ENCODE measurements around the gene HOXD12. TPM values are rescaled to one million over a fixed set of nuclear protein-coding genes. Genes with fewer than 3 reads are reported as not detected.

Gene HOXD12
- polyA plus RNA-seq, 1 donor (not counting 4 experiments of a cell fraction or from before 2014, with no cell fraction given), result not detected

DNA sequence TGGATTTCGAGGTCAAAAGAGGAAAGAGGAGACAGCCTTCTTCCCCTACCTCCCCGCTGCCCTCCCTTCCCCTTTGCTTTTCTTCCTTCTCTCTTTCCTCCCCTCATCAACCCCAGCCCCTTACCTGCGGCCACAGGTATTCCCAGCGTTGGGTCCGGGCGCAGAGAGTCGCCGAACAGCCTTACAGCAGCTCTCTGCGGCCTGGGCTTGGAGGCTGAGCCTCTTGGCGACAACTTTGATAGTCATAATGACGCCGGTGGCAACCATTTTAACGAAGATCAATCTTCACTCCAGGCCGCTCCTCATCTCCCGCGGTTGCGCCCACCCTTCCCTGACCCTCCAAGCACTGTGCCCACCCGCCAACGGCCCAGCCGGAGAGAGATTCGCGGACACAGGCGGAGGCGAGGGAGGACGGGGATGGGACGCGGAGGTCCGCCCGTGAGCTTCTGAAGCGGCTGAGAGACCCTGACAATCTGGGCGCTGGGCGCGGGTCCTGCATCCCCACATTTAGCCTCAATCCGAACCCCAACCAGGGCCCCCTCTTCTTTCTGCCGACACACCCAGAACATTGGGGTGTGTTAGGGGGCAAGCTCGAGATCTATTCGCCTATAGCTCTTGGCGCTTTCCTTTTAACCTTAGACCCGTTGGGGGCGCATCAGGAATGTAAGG is 14.3 kb upstream of the HOXD12 start:
- Histone ChIP-seq H3K36me3 (ENCODE audit: control insufficient read depth in 2 of 2, extremely low read depth in 1 of 2, insufficient read depth in 2 of 2, low read length in 2 of 2) (no peaks in the 10 kb centered on the region), H3K9me3 (ENCODE audit: control insufficient read depth, low read depth, low read length) (peaks cover 16% of the 10 kb centered on the region), H3K9me1 (ENCODE audit: control insufficient read depth, extremely low read depth, insufficient read depth, low read length) (no peaks in the 10 kb centered on the region), H3K27me3 (ENCODE audit: control insufficient read depth, extremely low read depth, insufficient read depth, low read length) (peaks cover 100% of the 10 kb centered on the region), H3K4me1 (ENCODE audit: control insufficient read depth, extremely low read depth, insufficient read depth, low read length) (no peaks in the 10 kb centered on the region), H3K4me2 (ENCODE audit: control insufficient read depth, extremely low read depth, insufficient read depth, low read depth, low read length) (no peak overlapping the region), H2AFZ (ENCODE audit: control insufficient read depth, low read length) (no peak overlapping the region), H3K27ac (ENCODE audit: control insufficient read depth, insufficient read depth, low read length) (no peak overlapping the region), H3K4me3 (ENCODE audit: control insufficient read depth in 2 of 3, extremely low read depth in 1 of 3, insufficient read depth in 2 of 3, low read depth in 1 of 3, low read length in 3 of 3) (no peak overlapping the region), H3K9ac (ENCODE audit: control insufficient read depth, extremely low read depth, insufficient read depth, low read length) (no peak overlapping the region), H4K20me1 (ENCODE audit: control insufficient read depth, extremely low read depth, insufficient read depth, low read length) (no peaks in the 10 kb centered on the region), H3K79me2 (ENCODE audit: control insufficient read depth, insufficient read depth, low read length) (no peaks in the 10 kb centered on the region)
- dilution Hi-C loops (cut with MboI; ENCODE audit: extremely low pct_ligation_motif_present, low sequenced_read_pairs), result no loop called here
- DNase-seq (ENCODE audit: low read depth, low spot score) (no peak), FAIRE-seq (no peak)
- TF ChIP-seq, protein P1, sequence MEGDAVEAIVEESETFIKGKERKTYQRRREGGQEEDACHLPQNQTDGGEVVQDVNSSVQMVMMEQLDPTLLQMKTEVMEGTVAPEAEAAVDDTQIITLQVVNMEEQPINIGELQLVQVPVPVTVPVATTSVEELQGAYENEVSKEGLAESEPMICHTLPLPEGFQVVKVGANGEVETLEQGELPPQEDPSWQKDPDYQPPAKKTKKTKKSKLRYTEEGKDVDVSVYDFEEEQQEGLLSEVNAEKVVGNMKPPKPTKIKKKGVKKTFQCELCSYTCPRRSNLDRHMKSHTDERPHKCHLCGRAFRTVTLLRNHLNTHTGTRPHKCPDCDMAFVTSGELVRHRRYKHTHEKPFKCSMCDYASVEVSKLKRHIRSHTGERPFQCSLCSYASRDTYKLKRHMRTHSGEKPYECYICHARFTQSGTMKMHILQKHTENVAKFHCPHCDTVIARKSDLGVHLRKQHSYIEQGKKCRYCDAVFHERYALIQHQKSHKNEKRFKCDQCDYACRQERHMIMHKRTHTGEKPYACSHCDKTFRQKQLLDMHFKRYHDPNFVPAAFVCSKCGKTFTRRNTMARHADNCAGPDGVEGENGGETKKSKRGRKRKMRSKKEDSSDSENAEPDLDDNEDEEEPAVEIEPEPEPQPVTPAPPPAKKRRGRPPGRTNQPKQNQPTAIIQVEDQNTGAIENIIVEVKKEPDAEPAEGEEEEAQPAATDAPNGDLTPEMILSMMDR (optimal IDR thresholded peaks at IDR 0.05 in 1 of 3, IDR thresholded peaks at IDR 0.05 in 1 of 3, conservative IDR thresholded peaks at IDR 0.05 in 1 of 3; ENCODE audit: extremely low read depth in 1 of 3, insufficient read depth in 2 of 3, low read length in 3 of 3), result no peak
- peak; percentile 67 for TF ChIP-seq EZH2 (IDR thresholded peaks at IDR 0.05; ENCODE audit: low read length)

DNA sequence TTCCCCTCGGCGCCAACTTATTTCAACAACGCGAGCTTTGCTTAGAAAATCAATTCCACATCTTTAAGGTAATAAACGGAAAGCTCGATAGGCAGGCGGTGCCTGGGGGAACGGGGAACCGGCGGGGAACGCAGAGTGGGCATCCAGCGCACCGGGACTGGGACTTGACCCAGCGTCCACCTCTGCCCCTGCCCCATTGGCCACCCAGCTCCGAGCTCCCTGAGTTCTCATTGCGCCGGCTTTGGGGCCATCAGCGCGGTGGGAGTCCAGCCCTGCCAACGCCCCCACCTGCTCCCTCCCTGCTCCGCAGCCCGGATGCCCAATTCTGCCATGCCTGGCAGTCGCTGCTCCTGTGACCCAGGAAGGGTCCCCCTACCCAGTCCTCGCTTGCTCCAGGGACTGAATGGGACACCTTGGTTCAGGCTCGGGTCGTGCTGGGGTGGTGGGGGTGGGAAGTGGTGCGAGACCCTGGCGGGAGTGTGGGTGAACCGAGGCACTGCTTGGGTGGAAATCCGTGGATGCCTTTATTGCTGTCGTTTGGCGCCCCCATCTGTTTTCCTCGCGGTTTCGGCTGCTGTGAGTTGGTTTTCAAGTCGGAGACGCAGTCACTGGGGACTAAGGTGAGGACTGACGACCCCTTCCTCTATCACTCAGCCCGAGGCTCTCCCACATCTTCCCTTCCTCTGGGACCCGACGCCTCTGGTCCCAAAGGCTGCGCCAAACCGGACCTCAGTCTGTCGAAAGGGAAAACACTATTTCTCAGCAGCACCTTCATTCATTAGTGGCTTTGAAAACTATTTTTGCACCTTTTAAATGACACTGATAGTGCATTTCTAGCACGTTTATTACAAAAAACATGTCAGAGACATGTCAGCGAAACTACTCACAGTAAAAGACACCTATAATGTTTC is 13.5 kb upstream of the HOXD12 start:
- Histone ChIP-seq H4K20me1 (ENCODE audit: control insufficient read depth, extremely low read depth, insufficient read depth, low read length) (peaks cover 2% of the 10 kb centered on the region), H3K4me3 (ENCODE audit: control insufficient read depth in 2 of 3, extremely low read depth in 1 of 3, insufficient read depth in 2 of 3, low read depth in 1 of 3, low read length in 3 of 3) (no peak overlapping the region), H3K9ac (ENCODE audit: control insufficient read depth, extremely low read depth, insufficient read depth, low read length) (no peak overlapping the region), H3K27me3 (ENCODE audit: control insufficient read depth, extremely low read depth, insufficient read depth, low read length) (peaks cover 100% of the 10 kb centered on the region), H2AFZ (ENCODE audit: control insufficient read depth, low read length) (no peak overlapping the region), H3K9me3 (ENCODE audit: control insufficient read depth, low read depth, low read length) (peaks cover 10% of the 10 kb centered on the region), H3K9me1 (ENCODE audit: control insufficient read depth, extremely low read depth, insufficient read depth, low read length) (no peaks in the 10 kb centered on the region), H3K79me2 (ENCODE audit: control insufficient read depth, insufficient read depth, low read length) (no peaks in the 10 kb centered on the region), H3K4me2 (ENCODE audit: control insufficient read depth, extremely low read depth, insufficient read depth, low read depth, low read length) (no peak overlapping the region), H3K36me3 (ENCODE audit: control insufficient read depth in 2 of 2, extremely low read depth in 1 of 2, insufficient read depth in 2 of 2, low read length in 2 of 2) (no peaks in the 10 kb centered on the region), H3K27ac (ENCODE audit: control insufficient read depth, insufficient read depth, low read length) (no peak overlapping the region), H3K4me1 (ENCODE audit: control insufficient read depth, extremely low read depth, insufficient read depth, low read length) (no peaks in the 10 kb centered on the region)
- DNase-seq (ENCODE audit: low read depth, low spot score) (no peak), FAIRE-seq (no peak)
- dilution Hi-C loops (cut with MboI; ENCODE audit: extremely low pct_ligation_motif_present, low sequenced_read_pairs), result no loop called here
- TF ChIP-seq, protein P1 (optimal IDR thresholded peaks at IDR 0.05 in 1 of 3, IDR thresholded peaks at IDR 0.05 in 1 of 3, conservative IDR thresholded peaks at IDR 0.05 in 1 of 3; ENCODE audit: extremely low read depth in 1 of 3, insufficient read depth in 2 of 3, low read length in 3 of 3), result peak; percentile 42 to 77 (median 69)
- TF ChIP-seq EZH2 (IDR thresholded peaks at IDR 0.05; ENCODE audit: low read length), result no peak

Measured in keratinocyte (primary cell).